ENCODE results near the gene DNAH14. TPM values are rescaled to one million over a fixed set of nuclear protein-coding genes. Genes with fewer than 3 reads are reported as not detected.

DNAH14 gene
- total and polyA plus RNA-seq, 2 of the 4 experiments (the other 2 are of a cell fraction), result 2.7 to 3.6 TPM

- intact Hi-C loops (cut with micrococcal nuclease), result no loop called here
- in situ Hi-C loops (cut with MboI; ENCODE audit: low sequenced_read_pairs), result no loop called here
- H2BK120ac ChIP-seq (ENCODE audit: low read depth, low read length), result no peak overlapping the region
- DNase-seq, result no peak
- no peak overlapping the region for H4K8ac ChIP-seq (ENCODE audit: low read depth in 2 of 2, low read length in 2 of 2)
- H4K5ac ChIP-seq (ENCODE audit: low read depth, low read length), result no peak overlapping the region
- H3K4me2 ChIP-seq (ENCODE audit: low read depth, low read length), result no peak overlapping the region
- WGBS, 2 experiments (ENCODE audit: extremely low coverage in 2 of 2, insufficient read length in 1 of 2), result no CpG with 5 or more reads among the region's 4 CpGs
- no TSS peak for BruUV-seq (replicated peaks)
- H4K91ac ChIP-seq (ENCODE audit: insufficient read depth, low read depth, low read length), result no peak overlapping the region
- H3K56ac ChIP-seq (ENCODE audit: extremely low read depth, insufficient read depth, low read length), result no peak overlapping the region
- H3K9me3 ChIP-seq (ENCODE audit: control insufficient read depth, insufficient read depth, low read length), result peaks cover 3% of the 10 kb centered on the region
- no peak overlapping the region for H2AK9ac ChIP-seq (replicated peaks; ENCODE audit: low read depth, low read length, poor library complexity)
- no peaks in the 10 kb centered on the region for H3K36me3 ChIP-seq (ENCODE audit: control insufficient read depth, insufficient read depth, low read length)
- ATAC-seq (ENCODE audit: low read depth), result no peak
- H3K9ac ChIP-seq (ENCODE audit: low read depth, low read length), result no peak overlapping the region
- H2BK5ac ChIP-seq (ENCODE audit: low read depth, low read length, poor library complexity, severe bottlenecking), result no peak overlapping the region
- no peak overlapping the region for H3K4me3 ChIP-seq (ENCODE audit: insufficient read depth, low read depth, low read length)
- no peak overlapping the region for H3K4ac ChIP-seq (ENCODE audit: low read depth, low read length)
- no peak for TF ChIP-seq FOS (IDR thresholded peaks at IDR 0.05; ENCODE audit: low read depth, low read length)
- ChIA-PET CTCF (interaction anchor here (0.7 to 1.5 kb wide), 2 partner anchors 12 to 41 kb away, joined by 3 to 4 read pairs; no protein-coding TSS in a partner anchor), POLR2A (ENCODE audit: unreplicated experiment) (no interaction called here)
- H3K14ac ChIP-seq (replicated peaks; ENCODE audit: low read depth, low read length), result no peak overlapping the region
- no peak overlapping the region for H2AK5ac ChIP-seq (ENCODE audit: low read depth, low read length)
- dilution Hi-C loops (cut with HindIII; ENCODE audit: low sequenced_read_pairs, unreplicated experiment), result no loop called here
- no peaks in the 10 kb centered on the region for H3K9me1 ChIP-seq (ENCODE audit: insufficient read depth, low read length)
- H4K20me1 ChIP-seq (ENCODE audit: insufficient read depth, low read length), result no peaks in the 10 kb centered on the region
- H3K27me3 ChIP-seq (ENCODE audit: control insufficient read depth, insufficient read depth, low read length), result no peaks in the 10 kb centered on the region; the same call in 1 of the 2 replicates
- no peak overlapping the region for H3K23ac ChIP-seq (ENCODE audit: low read depth, low read length)
- no peaks in the 10 kb centered on the region for H3K4me1 ChIP-seq (ENCODE audit: control insufficient read depth, insufficient read depth, low read length)
- H2BK20ac ChIP-seq (ENCODE audit: low read depth, low read length), result no peak overlapping the region
- H3K18ac ChIP-seq (ENCODE audit: low read depth, low read length), result no peak overlapping the region
- no peak overlapping the region for H2AFZ ChIP-seq (replicated peaks; ENCODE audit: low read length, poor library complexity)
- no peak overlapping the region for H3K27ac ChIP-seq (ENCODE audit: insufficient read depth, low read length)
- no peak overlapping the region for H2BK15ac ChIP-seq (ENCODE audit: low read depth, low read length)
- no peaks in the 10 kb centered on the region for H3K79me1 ChIP-seq (ENCODE audit: low read depth in 1 of 2, low read length in 2 of 2)
Measured at GRCh38 chr1:224882264-224882663, 47.2 kb upstream of the DNAH14 start.

Data from IMR-90 (cell line).